Measurements from ENCODE around the gene MAPK14. TPM values are rescaled to one million over a fixed set of nuclear protein-coding genes. Genes with fewer than 3 reads are reported as not detected.
A peak's percentile ranks its signal among the peaks of the same experiment; 100 is the strongest.

MAPK14 gene
- total and polyA plus RNA-seq, 4 donors: 27.3 to 55.2 (median 36.0) TPM

- Histone ChIP-seq H3K36me3 (ENCODE audit: control insufficient read depth, insufficient read depth, low read length) (peaks cover 34% of the 10 kb centered on the region), H3K27ac (ENCODE audit: low read depth, low read length) (no peak overlapping the region), H3K27me3 (ENCODE audit: control insufficient read depth, insufficient read depth, low read length) (peaks cover under 1% of the 10 kb centered on the region), H3K4me1 (ENCODE audit: control insufficient read depth, insufficient read depth, low read length) (peaks cover 27% of the 10 kb centered on the region), H3K9me3 (ENCODE audit: control insufficient read depth, insufficient read depth, low read length) (no peaks in the 10 kb centered on the region), H3K4me3 (ENCODE audit: low read depth, low read length) (no peak overlapping the region)
- WGBS (ENCODE audit: insufficient coverage): 75% methylated on average over 1 of the region's 2 CpGs
- DNase-seq (ENCODE audit: low read depth in 4 of 6, low spot score in 6 of 6): no peak
Observed at GRCh38 chr6:36136034-36136433, 108.4 kb downstream of the MAPK14 start.

- peaks cover 22% of the 10 kb centered on the region for H3K4me1 ChIP-seq (ENCODE audit: control insufficient read depth, insufficient read depth, low read length)
- H3K27me3 ChIP-seq (ENCODE audit: control insufficient read depth, insufficient read depth, low read length): no peaks in the 10 kb centered on the region
- no peak for DNase-seq (ENCODE audit: low read depth in 4 of 6, low spot score in 6 of 6)
- no peak overlapping the region for H3K27ac ChIP-seq (ENCODE audit: low read depth, low read length)
- WGBS (ENCODE audit: insufficient coverage): 90% methylated on average over 10 of the region's 12 CpGs
- H3K9me3 ChIP-seq (ENCODE audit: control insufficient read depth, insufficient read depth, low read length): no peaks in the 10 kb centered on the region
- no peak overlapping the region for H3K4me3 ChIP-seq (ENCODE audit: low read depth, low read length)
- H3K36me3 ChIP-seq (ENCODE audit: control insufficient read depth, insufficient read depth, low read length): peaks cover 34% of the 10 kb centered on the region
Observed at GRCh38 chr6:36136551-36136950, 108.9 kb downstream of the MAPK14 start.

GRCh38 chr6:36138667-36139066, 111.1 kb downstream of the MAPK14 start:
- 83% methylated on average over 11 of the region's 15 CpGs for WGBS (ENCODE audit: insufficient coverage)
- Histone ChIP-seq H3K27ac (ENCODE audit: low read depth, low read length) (no peak overlapping the region), H3K9me3 (ENCODE audit: control insufficient read depth, insufficient read depth, low read length) (no peaks in the 10 kb centered on the region), H3K4me3 (ENCODE audit: low read depth, low read length) (no peak overlapping the region), H3K27me3 (ENCODE audit: control insufficient read depth, insufficient read depth, low read length) (no peaks in the 10 kb centered on the region), H3K4me1 (ENCODE audit: control insufficient read depth, insufficient read depth, low read length) (peaks cover 10% of the 10 kb centered on the region), H3K36me3 (ENCODE audit: control insufficient read depth, insufficient read depth, low read length) (peaks cover 34% of the 10 kb centered on the region)
- no peak for DNase-seq (ENCODE audit: low read depth in 4 of 6, low spot score in 6 of 6)

GRCh38 chr6:36139431-36139830, 111.8 kb downstream of the MAPK14 start:
- Histone ChIP-seq H3K9me3 (ENCODE audit: control insufficient read depth, insufficient read depth, low read length) (no peaks in the 10 kb centered on the region), H3K27ac (ENCODE audit: low read depth, low read length) (no peak overlapping the region), H3K27me3 (ENCODE audit: control insufficient read depth, insufficient read depth, low read length) (no peaks in the 10 kb centered on the region), H3K36me3 (ENCODE audit: control insufficient read depth, insufficient read depth, low read length) (peaks cover 34% of the 10 kb centered on the region), H3K4me1 (ENCODE audit: control insufficient read depth, insufficient read depth, low read length) (peaks cover 10% of the 10 kb centered on the region), H3K4me3 (ENCODE audit: low read depth, low read length) (no peak overlapping the region)
- WGBS (ENCODE audit: insufficient coverage): 38% methylated on average over 7 of the region's 7 CpGs
- DNase-seq (ENCODE audit: low read depth in 4 of 6, low spot score in 6 of 6): peak in 2 of 6 donors; percentile 38 to 56

- H3K36me3 ChIP-seq (ENCODE audit: control insufficient read depth, insufficient read depth, low read length): peaks cover 34% of the 10 kb centered on the region
- H3K9me3 ChIP-seq (ENCODE audit: control insufficient read depth, insufficient read depth, low read length): no peaks in the 10 kb centered on the region
- DNase-seq (ENCODE audit: low read depth in 4 of 6, low spot score in 6 of 6): peak in 2 of 6 donors; percentile 29 to 42
- 60% methylated on average over 6 of the region's 8 CpGs for WGBS (ENCODE audit: insufficient coverage)
- H3K27me3 ChIP-seq (ENCODE audit: control insufficient read depth, insufficient read depth, low read length): no peaks in the 10 kb centered on the region
- H3K4me3 ChIP-seq (ENCODE audit: low read depth, low read length): no peak overlapping the region
- H3K4me1 ChIP-seq (ENCODE audit: control insufficient read depth, insufficient read depth, low read length): peaks cover 10% of the 10 kb centered on the region
- H3K27ac ChIP-seq (ENCODE audit: low read depth, low read length): no peak overlapping the region
Observed at GRCh38 chr6:36139991-36140710, 112.5 kb downstream of the MAPK14 start.

GRCh38 chr6:36141091-36141490, 113.5 kb downstream of the MAPK14 start:
- Histone ChIP-seq H3K4me3 (ENCODE audit: low read depth, low read length) (no peak overlapping the region), H3K4me1 (ENCODE audit: control insufficient read depth, insufficient read depth, low read length) (peaks cover 10% of the 10 kb centered on the region), H3K27ac (ENCODE audit: low read depth, low read length) (no peak overlapping the region), H3K27me3 (ENCODE audit: control insufficient read depth, insufficient read depth, low read length) (no peaks in the 10 kb centered on the region), H3K36me3 (ENCODE audit: control insufficient read depth, insufficient read depth, low read length) (peaks cover 27% of the 10 kb centered on the region), H3K9me3 (ENCODE audit: control insufficient read depth, insufficient read depth, low read length) (no peaks in the 10 kb centered on the region)
- no CpG with 5 or more reads among the region's 4 CpGs for WGBS (ENCODE audit: insufficient coverage)
- DNase-seq (ENCODE audit: low read depth in 4 of 6, low spot score in 6 of 6): no peak

GRCh38 chr6:36141961-36142360, 114.4 kb downstream of the MAPK14 start:
- Histone ChIP-seq H3K27ac (ENCODE audit: low read depth, low read length) (no peak overlapping the region), H3K27me3 (ENCODE audit: control insufficient read depth, insufficient read depth, low read length) (no peaks in the 10 kb centered on the region)
- 100% methylated on average over 4 of the region's 4 CpGs for WGBS (ENCODE audit: insufficient coverage)

GRCh38 chr6:36142971-36143838, 115.6 kb downstream of the MAPK14 start:
- Histone ChIP-seq H3K36me3 (ENCODE audit: control insufficient read depth, insufficient read depth, low read length) (peaks cover 19% of the 10 kb centered on the region), H3K9me3 (ENCODE audit: control insufficient read depth, insufficient read depth, low read length) (no peaks in the 10 kb centered on the region), H3K27ac (ENCODE audit: low read depth, low read length) (no peak overlapping the region), H3K4me1 (ENCODE audit: control insufficient read depth, insufficient read depth, low read length) (peaks cover 10% of the 10 kb centered on the region), H3K27me3 (ENCODE audit: control insufficient read depth, insufficient read depth, low read length) (no peaks in the 10 kb centered on the region), H3K4me3 (ENCODE audit: low read depth, low read length) (no peak overlapping the region)
- WGBS (ENCODE audit: insufficient coverage): 94% methylated on average over 13 of the region's 13 CpGs
- no peak for DNase-seq (ENCODE audit: low read depth in 4 of 6, low spot score in 6 of 6)

More at GRCh38 chr6:36141961-36142360, 114.4 kb downstream of the MAPK14 start:
- DNase-seq (ENCODE audit: low read depth in 4 of 6, low spot score in 6 of 6): no peak
- H3K36me3 ChIP-seq (ENCODE audit: control insufficient read depth, insufficient read depth, low read length): peaks cover 21% of the 10 kb centered on the region
- H3K9me3 ChIP-seq (ENCODE audit: control insufficient read depth, insufficient read depth, low read length): no peaks in the 10 kb centered on the region
- H3K4me1 ChIP-seq (ENCODE audit: control insufficient read depth, insufficient read depth, low read length): peaks cover 10% of the 10 kb centered on the region
- no peak overlapping the region for H3K4me3 ChIP-seq (ENCODE audit: low read depth, low read length)

GRCh38 chr6:36145495-36145894, 117.9 kb downstream of the MAPK14 start:
- no peak overlapping the region for H3K27ac ChIP-seq (ENCODE audit: low read depth, low read length)
- DNase-seq (ENCODE audit: low read depth in 4 of 6, low spot score in 6 of 6): no peak
- H3K27me3 ChIP-seq (ENCODE audit: control insufficient read depth, insufficient read depth, low read length): no peaks in the 10 kb centered on the region
- WGBS (ENCODE audit: insufficient coverage): 92% methylated on average over 4 of the region's 4 CpGs
- H3K4me1 ChIP-seq (ENCODE audit: control insufficient read depth, insufficient read depth, low read length): no peaks in the 10 kb centered on the region
- H3K4me3 ChIP-seq (ENCODE audit: low read depth, low read length): no peak overlapping the region
- no peaks in the 10 kb centered on the region for H3K36me3 ChIP-seq (ENCODE audit: control insufficient read depth, insufficient read depth, low read length)
- no peaks in the 10 kb centered on the region for H3K9me3 ChIP-seq (ENCODE audit: control insufficient read depth, insufficient read depth, low read length)

Measured in spinal cord (tissue), 10 donors.